Fibroblast of lung (primary cell): ENCODE measurements around the gene IRF4. TPM values are rescaled to one million over a fixed set of nuclear protein-coding genes. Genes with fewer than 3 reads are reported as not detected.

ENCODE experiments used
- DNase-seq, 2 donors: peaks; one replicate each; pipeline versions ENCODE4 v3.0.0 to v3.0.0-alpha.2; 2010; ENCODE audit warnings: low read depth in 2 of 2
- H2AFZ ChIP-seq: 2 replicates; pipeline ENCODE4 v1.5.1; 2012; ENCODE audit warnings: low read length, control low read depth, inconsistent platforms
- H3K27ac ChIP-seq: 2 replicates; pipeline ENCODE4 v1.5.1; 2011; ENCODE audit warnings: low read length, control low read depth; ENCODE audit not compliant: insufficient read depth
- H3K27me3 ChIP-seq: 2 replicates; pipeline ENCODE4 v1.5.1; 2011; ENCODE audit warnings: mild to moderate bottlenecking, low read length; ENCODE audit not compliant: control insufficient read depth, insufficient read depth
- H3K36me3 ChIP-seq: 2 replicates; pipeline ENCODE4 v1.5.1; 2011; ENCODE audit warnings: low read length; ENCODE audit not compliant: control insufficient read depth, insufficient read depth
- H3K4me1 ChIP-seq: 2 replicates; pipeline ENCODE4 v1.5.1; 2011; ENCODE audit warnings: low read length; ENCODE audit not compliant: control insufficient read depth, insufficient read depth; ENCODE audit errors: extremely low read depth
- H3K4me2 ChIP-seq: 2 replicates; pipeline ENCODE4 v1.5.1; 2011; ENCODE audit warnings: low read length, control low read depth; ENCODE audit not compliant: insufficient read depth; ENCODE audit errors: extremely low read depth
- H3K4me3 ChIP-seq, 4 experiments: fragments of 200-600 bp in 1 of 4; sonication (generic) in 1 of 4; replicated peaks in 1 of 4; 2 replicates each; pipeline ENCODE4 v1.5.1; 2011 to 2016; ENCODE audit warnings: low read length in 4 of 4, low read depth in 3 of 4, mild to moderate bottlenecking in 3 of 4, control low read depth in 2 of 4, inconsistent platforms in 1 of 4, mixed read lengths in 1 of 4; ENCODE audit not compliant: insufficient read depth in 1 of 4; ENCODE audit errors: control extremely low read depth in 1 of 4
- H3K79me2 ChIP-seq: 2 replicates; pipeline ENCODE4 v1.5.1; 2012; ENCODE audit warnings: mild to moderate bottlenecking, low read length, inconsistent platforms; ENCODE audit not compliant: control insufficient read depth, insufficient read depth
- H3K9ac ChIP-seq: 2 replicates; pipeline ENCODE4 v1.5.1; 2011; ENCODE audit warnings: mild to moderate bottlenecking, low read length, control low read depth; ENCODE audit not compliant: insufficient read depth
- H3K9me3 ChIP-seq: 2 replicates; pipeline ENCODE4 v1.5.1; 2012; ENCODE audit warnings: low read depth, low read length; ENCODE audit not compliant: control insufficient read depth, insufficient read depth
- H4K20me1 ChIP-seq: 2 replicates; pipeline ENCODE4 v1.5.1; 2011; ENCODE audit warnings: low read length; ENCODE audit not compliant: control insufficient read depth, insufficient read depth; ENCODE audit errors: extremely low read depth
- CTCF ChIP-seq, 2 donors: IDR thresholded peaks in 1 of 2; conservative IDR thresholded peaks in 1 of 2; 1 replicate in 1 of 2; 2 replicates in 1 of 2; pipeline ENCODE4 v1.5.1; 2011 to 2012; ENCODE audit warnings: low read length in 2 of 2, control low read depth in 1 of 2, inconsistent platforms in 1 of 2, low read depth in 1 of 2, mild to moderate bottlenecking in 1 of 2
- EZH2 ChIP-seq: IDR thresholded peaks from 2 replicates; pipeline ENCODE4 v1.5.1; 2012; ENCODE audit warnings: low read length, control low read depth, mild to moderate bottlenecking; ENCODE audit errors: missing control alignments
- polyA plus RNA-seq, 2 donors: library from polyadenylated mRNA; depleted of rRNA in 1 of 2; stranded (reverse) in 1 of 2; unstranded in 1 of 2; fragments of >200 nt; gene quantifications; 2 replicates each; pipeline ENCODE4 v1.2.1, GENCODE V29; 2011 to 2012; ENCODE audit warnings: missing spikeins in 1 of 2
- total RNA-seq: library from RNA; depleted of rRNA; stranded (reverse); fragments of >200 nt; gene quantifications from 2 replicates; pipeline ENCODE4 v1.2.1, GENCODE V29; 2014

The IRF4 gene
- total and polyA plus RNA-seq, 2 donors (not counting 1 experiment from before 2014, with no cell fraction given): under 0.01 to 0.01 TPM

GRCh38 chr6:354631-355280, 36.8 kb upstream of the IRF4 start:
- no peak overlapping the region for H2AFZ ChIP-seq
- H3K27me3 ChIP-seq: no peaks in the 10 kb centered on the region
- H3K9me3 ChIP-seq: no peaks in the 10 kb centered on the region
- H3K4me2 ChIP-seq: no peak overlapping the region
- TF ChIP-seq CTCF (conservative IDR thresholded peaks at IDR 0.05 in 1 of 2, IDR thresholded peaks at IDR 0.05 in 1 of 2; ENCODE audit: low read depth in 1 of 2, low read length in 2 of 2): no peak
- no peak for TF ChIP-seq EZH2
- no peaks in the 10 kb centered on the region for H3K4me1 ChIP-seq
- H3K27ac ChIP-seq: no peak overlapping the region
- H3K9ac ChIP-seq: no peak overlapping the region
- no peaks in the 10 kb centered on the region for H3K79me2 ChIP-seq
- no peaks in the 10 kb centered on the region for H4K20me1 ChIP-seq
- no peak overlapping the region for H3K4me3 ChIP-seq
- no peaks in the 10 kb centered on the region for H3K36me3 ChIP-seq
- DNase-seq: no peak

- H4K20me1 ChIP-seq: no peaks in the 10 kb centered on the region
Observed at GRCh38 chr6:355373-356208, 36.0 kb upstream of the IRF4 start.

More at GRCh38 chr6:355373-356208, 36.0 kb upstream of the IRF4 start:
- TF ChIP-seq EZH2 (no peak), CTCF (conservative IDR thresholded peaks at IDR 0.05 in 1 of 2, IDR thresholded peaks at IDR 0.05 in 1 of 2; ENCODE audit: low read depth in 1 of 2, low read length in 2 of 2) (no peak)
- no peak for DNase-seq
- no peak overlapping the region for H3K4me2 ChIP-seq
- no peak overlapping the region for H3K27ac ChIP-seq
- no peaks in the 10 kb centered on the region for H3K27me3 ChIP-seq
- H3K36me3 ChIP-seq: no peaks in the 10 kb centered on the region
- H3K4me1 ChIP-seq: no peaks in the 10 kb centered on the region
- H3K9me3 ChIP-seq: no peaks in the 10 kb centered on the region
- no peaks in the 10 kb centered on the region for H3K79me2 ChIP-seq
- H3K4me3 ChIP-seq: no peak overlapping the region
- H2AFZ ChIP-seq: no peak overlapping the region
- H3K9ac ChIP-seq: no peak overlapping the region
